Measurements from ENCODE around the gene TWIST2.

TWIST2 gene

DNA sequence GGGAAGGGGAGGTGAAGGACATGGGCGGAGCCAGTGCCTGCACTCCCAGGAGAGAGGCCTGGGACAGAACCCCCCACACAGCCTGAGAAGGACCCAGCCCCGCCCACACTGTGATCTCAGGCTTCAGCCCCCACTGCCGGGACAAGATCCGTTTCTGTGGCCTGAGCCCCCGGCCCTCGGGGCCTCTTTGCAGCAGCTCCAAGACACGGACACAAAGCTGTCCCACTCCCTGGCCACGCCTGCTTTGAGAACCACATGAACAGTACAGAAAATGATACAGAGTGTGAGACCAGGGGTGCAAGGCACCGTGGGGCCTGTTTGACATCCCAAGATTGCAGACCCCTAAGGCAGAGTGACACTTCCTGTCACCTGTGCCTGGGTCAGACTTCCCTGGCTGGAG lies 74.5 kb downstream of the TWIST2 start:
- no peak for DNase-seq

DNA sequence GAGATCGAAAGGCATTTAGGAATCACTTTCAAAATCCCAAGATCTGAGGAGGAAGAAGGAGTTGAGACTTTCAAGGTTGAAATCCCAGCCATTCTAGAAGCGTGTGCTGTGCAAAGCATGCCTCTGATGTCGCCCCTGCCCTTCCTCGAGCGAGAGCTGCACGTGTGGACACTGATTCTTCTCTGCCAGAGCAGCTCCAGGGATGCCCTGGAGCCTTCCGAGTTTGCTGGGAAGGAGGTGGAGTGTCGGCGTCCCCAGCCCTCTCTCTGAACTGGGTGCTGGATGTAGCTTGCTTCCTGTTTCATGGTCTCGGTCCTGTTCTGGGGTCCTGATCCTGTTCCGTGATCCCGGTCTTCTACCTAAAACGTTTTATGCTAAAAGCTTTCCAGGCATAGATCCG lies 76.1 kb downstream of the TWIST2 start:
- DNase-seq = no peak

DNA sequence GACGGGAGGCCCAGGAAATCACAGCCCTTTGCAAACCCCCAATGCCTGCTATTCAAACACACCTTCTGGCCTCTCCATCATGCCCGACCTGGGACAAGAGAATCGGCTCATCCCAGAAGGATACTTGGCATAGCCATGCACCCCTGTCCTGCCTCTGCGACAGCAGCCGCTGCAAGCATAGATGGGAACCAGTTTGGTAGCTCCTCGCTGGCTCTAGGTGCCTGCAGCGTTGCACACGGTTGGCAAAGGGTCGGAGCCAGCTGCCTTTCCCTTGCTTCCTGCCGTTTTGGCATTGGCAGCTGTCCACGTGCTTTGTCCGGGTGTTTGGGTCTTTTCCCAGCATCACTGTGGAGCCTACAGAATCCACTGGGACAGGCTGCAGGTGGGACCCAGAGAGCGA lies 76.9 kb downstream of the TWIST2 start:
- no peak for DNase-seq

DNA sequence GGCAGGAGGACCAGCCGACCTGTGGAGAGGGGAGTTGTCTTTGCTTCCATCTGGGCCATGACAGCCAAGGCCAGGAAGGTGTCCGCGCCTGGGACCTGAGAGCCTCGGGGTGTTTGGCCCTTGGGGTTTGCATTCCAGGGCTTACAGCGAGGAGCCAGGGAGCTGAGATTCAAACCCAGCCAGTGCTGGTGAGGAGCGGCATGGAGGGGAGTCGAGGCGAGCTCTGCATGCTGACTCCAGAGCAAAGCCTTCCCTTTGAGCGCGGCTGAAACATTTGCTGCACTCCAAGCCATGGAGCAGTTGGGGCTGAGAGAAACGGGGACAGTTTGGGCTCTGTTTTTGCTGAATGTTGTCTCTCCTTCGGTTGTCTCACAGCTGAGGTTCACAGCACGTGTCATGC lies 77.4 kb downstream of the TWIST2 start:
- DNase-seq = no peak

DNA sequence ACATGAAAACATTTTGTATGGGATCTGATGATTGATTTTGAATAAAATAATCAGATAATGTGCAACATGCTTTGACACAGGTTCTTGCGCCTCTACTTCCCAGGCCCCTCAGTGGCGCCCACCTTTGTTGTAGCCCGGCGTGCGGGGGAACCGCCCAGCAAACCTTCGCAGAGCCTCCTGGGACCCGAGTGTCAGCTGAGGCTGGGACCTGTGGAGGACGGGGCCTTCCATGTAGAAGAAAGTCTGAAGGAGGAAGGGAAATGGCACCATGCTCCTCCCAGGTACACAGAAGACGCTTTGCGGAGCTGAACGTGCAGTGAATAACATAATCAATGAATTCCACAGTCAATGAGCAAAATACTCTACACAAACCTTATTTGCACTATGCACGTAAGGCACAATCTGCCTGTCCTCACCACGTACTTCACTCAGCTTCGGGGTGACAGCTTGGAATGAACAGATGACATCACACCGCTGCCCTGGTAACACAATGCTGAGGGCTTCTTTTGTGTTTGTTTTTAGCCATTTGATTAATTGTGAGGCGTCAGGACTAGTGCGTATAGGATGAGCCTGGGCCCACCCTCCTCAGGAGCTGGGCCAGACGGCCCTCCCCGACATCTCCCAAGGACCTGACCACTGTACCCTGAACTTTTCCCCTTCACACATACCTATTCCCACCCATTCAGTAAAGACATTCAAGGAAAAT lies 78.1 kb downstream of the TWIST2 start:
- DNase-seq = no peak

DNA sequence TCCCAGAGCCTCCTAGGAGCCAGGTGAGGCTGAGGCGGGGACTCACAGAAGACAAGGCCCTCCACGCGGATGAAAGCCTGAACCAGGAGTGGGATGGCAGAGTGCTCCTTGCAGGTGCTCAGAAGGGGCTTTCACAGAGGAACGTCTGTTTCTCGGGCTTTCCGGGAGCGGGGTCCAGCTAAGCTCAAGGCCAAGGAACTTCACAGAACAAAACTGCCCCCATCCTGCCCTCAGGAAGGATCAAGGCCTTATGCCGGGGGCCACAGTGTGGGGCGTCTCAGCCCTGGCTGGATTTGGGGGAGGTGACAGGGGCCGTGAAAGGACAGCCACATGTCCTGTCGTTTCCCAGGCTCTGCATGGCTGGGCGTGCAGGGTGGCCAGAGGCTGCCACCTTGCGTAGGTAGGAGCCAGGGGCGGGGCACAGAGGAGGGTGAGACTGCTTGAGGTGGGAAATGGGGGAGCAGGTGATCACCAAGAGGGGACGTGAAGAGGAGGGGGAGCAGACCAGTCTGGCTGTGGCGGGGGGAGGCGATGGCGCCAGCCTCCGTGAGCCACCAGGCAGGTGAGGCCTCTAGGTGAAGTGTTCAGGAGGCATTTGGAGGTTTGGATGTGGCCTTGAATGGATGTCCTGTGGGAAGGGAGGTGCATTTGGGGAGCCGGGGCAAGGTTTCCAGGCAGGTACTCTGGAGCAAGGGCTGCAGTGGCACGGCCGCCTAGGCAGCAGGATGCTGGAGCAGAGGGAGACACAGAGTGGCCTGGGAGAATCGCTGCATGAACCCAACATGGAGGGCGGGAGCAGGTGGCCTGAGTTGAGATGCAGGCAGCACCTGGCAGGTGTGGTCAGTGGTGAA lies 79.1 kb downstream of the TWIST2 start:
- no peak for DNase-seq

DNA sequence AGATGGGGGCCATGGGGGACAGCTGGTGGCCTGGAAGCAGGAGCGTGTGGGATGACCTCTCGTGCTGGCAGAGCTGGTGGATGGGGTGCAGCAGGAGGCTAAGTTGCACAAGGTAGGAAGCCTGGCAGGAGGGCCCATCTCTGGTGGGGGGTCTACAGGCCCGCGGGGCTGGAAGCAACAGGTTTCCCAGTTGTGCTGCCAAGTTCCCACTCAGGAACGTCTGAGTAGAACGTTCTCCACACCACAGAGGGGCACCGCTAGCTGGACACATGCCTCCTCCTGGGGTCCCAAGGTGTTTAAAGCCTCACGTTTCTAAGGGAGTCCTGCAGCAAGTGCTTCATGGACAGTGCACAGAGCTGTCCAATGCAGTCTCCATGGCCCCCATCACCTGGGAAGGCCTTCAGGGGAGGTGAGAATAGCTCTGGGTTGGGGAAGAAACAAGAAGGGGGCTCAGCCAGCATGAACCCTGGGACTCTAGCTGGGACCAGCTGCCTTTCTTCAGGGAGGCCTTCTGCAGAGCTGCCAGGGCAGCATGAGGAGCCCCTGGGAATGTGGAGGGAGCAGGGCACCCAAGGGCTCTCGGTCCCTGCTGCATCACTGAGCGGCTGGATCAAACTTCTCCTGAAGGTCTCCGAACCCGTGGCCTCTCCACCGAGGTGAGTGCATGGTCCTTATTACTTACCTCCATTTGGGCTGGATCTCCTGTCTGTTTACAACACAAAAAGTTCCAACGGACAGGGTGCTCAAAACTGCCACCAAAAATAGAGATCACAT lies 80.0 kb downstream of the TWIST2 start:
- no peak for DNase-seq

DNA sequence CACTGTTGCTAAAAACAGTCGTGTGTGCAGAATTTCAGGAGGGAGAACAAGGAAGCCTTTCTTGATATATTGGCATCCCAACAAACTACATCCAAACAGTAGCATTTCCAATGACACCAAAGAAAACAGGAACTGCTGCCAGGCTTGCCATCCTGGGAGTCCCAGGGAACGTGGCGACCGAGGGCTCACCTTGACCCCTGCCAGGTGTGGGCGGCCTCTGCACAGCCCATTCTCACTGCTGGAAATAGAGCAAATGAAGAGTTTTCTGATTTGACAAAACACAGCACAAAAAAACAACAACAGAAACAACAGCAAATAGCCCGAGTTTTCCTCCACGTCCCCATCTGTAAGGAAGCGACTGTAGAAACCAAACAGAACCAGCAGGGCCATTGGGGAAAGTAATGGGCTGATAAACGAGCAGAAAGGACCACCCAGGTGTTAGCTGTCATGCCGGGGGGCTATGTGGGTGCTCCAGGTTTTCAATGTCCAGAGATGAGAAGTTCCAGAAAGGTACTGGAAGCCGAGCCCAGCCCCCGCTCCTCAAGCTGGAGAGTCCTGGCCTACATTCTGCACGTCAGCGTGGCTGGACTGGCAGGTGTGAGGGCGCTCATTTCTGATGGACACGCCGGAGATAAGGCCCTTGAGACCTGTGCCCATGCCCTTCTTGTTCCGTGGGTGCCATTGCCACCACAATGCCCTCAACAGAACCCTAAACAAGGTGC lies 80.8 kb downstream of the TWIST2 start:
- DNase-seq = no peak

DNA sequence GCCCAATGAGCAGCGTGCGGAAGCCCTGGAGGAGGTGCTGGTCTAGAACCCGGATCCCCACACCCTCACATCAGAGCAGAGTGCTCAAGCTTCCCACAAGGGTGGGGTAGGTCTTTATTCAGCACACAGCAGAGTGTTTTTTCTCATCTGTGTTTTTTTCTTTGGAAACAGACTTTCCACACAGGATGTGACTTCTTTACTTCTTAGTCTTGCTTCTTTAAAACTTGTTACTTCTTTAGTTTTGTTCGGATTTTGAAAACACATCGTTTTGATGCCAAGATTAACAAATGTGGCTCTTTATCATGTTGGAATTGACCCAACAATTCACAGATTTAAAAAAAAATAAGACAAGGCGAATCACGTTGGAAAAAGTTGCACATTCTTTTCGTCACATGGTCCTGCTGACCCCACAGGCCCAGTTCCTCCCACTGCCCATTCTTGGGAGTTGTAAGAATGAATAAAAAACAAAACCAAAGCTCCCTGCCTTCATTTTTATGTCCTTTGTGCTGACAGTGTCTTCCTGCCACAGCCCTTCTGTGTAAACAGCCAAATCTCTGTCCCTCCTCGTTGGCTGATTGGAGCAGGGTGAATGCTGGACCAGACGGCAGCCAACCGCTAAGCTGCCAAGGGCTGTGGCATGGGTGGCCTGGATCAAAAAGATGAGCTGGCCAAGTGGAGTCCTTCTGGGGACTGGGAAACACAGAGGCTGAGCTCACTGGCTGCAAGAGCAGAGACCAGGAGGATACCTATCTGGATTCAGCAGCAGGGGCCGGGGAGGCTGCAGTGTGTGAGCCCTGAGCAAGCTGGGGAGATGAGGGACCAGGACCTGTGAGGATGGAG lies 81.6 kb downstream of the TWIST2 start:
- no peak for DNase-seq

DNA sequence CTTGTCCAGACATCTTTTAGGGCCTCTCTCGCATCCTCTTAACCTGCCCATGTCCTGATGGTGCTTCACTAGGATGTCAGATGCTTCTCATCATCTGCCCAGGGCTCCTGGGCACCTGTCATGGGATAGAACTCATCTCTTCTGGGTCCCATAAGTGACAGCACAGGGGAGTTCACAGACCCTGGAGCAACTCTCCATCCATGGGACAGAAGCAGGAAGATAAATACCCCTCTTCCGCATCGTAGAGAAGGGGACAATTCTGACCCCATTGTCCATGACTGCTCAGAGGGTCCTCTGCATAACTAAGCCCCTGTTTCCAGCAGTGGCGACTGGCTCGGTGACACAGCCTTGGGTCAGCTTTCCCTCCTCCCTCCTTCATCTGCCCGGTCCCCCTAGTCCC lies 82.3 kb downstream of the TWIST2 start:
- DNase-seq = no peak

DNA sequence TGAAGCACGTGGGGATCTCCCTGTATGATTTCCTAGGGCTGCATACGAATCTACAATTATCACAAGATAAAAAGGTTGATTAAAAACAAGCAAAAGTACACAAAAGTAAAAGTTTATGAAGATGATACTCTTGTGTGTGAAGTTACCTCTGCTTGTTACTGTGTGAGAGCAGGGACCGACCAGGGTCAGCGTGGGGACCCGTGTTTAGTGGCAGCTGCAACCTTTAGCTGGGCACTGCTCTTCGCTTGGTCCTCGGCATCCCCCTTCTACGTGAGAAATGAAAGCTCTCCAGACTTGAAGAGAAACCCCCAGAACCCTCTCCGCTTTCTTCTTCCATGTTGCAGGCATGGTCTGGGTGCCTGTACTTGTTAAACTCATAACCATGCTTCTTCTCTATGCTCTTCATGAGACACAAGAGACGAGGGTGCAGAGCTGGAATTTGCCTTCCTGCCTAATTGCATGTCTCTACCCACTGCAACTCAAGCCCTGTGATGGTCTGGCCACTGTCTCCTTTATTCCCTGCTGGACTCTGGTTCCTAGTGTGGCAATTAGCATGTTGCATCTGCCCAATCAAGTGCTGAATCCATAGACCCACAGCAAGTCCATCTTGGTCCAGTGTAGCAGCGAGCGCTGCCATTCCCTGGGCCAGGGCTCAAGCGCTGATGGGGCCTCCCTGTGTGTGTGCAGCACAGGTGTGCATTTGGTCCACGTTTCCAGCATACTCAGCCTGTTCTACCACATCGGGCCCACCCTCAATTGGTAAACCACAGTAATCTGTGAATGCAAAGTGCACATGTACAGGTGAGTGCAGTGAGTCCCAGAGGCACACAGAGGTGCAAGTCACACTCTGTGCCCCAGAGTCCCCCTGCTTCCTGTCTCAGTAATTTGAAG lies 88.5 kb downstream of the TWIST2 start:
- no peak for DNase-seq

DNA sequence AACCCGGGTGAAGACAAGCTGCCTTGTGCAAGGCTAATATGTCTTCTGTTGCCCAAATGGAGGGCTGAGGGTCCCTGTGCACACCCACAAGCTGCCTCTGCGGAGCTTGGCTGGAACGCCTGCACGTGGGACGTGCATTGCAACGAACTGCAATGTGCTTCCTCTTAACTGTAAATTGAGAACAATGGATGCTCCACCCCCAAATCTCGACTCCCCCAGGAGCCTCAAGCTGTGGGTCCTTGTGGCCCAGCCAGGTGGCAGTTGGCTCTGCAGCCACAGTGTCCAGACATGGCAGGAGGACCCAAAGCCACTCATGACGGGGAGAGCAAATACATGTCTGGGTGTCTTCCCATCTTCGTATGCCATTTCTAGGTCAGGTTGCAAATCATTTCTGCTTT lies 90.1 kb downstream of the TWIST2 start:
- no peak for DNase-seq

DNA sequence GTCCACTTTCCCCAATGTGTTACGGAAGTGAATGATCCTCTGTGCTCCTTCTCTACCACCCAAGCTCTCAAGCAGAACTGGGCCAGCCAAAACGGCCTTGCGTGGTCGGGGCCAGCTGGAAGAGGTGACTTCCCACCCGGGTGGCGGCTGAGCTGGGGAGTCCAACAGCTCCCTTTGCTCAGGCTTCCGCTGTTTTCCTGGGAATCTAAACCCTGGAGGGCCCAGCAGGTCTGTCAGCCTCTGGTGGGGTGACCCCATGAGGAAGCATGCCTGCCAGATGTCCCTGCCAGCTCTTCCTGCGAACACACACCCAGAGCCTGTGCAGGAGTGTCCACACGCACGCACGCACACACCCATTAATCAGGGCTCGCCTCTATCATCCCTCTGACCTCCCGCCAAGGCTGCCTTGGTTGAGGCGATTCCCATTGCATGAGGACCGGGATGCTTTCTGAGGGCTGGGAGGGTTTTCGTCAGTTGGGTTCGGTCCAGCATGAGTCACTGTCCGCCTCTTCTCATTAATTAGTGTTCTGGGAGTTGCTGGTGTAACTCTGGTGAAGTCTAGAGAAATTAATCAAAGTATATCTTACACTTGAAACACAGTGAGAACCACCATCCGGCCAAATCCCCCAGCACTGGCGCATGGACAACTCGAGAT lies 90.6 kb downstream of the TWIST2 start:
- no peak for DNase-seq

DNA sequence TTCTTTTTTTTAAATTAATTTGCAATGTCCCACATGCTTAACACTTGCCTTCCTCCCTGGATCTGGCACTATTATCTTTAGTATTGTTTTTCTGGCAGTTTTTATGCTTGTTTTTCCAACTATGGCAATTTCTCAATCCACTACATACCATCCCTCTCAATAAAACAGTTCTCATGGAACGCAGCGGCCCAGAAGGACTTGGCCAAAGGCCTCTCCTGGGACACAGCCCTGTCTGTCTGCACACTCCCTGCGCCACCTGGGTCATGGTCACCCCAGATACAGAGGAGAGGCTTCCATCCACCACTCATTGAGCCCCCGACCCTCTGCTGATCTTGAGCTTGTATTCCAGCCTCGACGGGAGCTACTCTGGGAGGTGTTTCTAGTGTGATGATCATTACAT lies 91.2 kb downstream of the TWIST2 start:
- no peak for DNase-seq

DNA sequence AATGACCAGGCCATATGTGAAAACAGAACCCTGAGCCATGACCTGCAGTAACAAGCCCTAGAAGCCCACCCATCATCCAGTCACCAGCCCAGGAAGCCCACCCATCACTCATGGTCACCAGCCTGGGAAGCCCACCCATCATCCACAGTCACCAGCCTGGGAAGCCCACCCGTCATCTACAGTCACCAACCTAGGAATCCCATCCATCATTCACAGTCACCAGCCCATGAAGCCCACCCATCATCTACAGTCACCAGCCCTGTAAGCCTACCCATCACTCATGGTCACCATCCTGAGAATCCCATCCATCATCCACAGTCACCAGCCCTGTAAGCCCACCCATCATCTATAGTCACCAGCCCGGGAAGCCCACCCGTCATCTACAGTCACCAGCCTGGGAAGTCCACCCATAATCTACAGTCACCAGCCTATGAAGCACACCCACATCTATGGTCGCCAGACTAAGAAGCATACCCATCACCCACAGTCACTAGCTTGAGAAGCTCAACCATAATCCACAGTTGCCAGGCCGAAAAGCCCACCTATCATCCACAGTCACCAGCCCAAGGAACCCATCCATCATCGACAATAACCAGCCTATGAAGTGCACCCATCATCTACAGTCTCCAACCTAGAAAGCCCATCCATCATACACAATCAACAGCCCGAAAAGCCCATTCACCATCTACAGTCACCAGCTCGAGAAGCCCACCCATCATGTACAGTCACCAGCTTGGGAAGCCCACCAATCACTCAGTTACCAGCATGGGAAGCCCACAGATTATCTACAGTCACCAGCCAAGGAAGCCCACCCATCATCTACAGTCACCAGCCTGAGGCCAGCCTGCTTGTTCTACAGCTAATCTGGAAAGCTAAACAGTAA lies 91.9 kb downstream of the TWIST2 start:
- no peak for DNase-seq

DNA sequence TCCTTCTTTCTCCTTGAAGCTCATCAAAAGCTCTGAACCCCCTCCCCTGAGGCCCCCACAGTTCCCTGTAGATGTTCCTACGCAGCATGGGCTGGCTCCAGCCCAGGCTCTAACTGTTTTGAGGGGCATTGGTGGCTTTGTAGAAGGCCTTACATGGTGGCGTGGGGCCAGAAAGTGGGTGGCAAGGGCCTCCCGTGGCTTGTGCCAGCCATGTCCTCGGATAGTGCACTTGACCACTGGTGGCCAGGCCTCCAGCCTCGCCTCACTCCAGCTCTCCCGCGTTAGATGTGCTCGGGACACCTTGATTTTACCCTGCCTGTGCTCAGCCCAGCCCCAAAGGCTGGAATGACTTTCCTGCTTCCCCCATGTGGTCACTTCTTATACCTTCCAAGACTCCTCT lies 92.9 kb downstream of the TWIST2 start:
- DNase-seq = no peak

DNA sequence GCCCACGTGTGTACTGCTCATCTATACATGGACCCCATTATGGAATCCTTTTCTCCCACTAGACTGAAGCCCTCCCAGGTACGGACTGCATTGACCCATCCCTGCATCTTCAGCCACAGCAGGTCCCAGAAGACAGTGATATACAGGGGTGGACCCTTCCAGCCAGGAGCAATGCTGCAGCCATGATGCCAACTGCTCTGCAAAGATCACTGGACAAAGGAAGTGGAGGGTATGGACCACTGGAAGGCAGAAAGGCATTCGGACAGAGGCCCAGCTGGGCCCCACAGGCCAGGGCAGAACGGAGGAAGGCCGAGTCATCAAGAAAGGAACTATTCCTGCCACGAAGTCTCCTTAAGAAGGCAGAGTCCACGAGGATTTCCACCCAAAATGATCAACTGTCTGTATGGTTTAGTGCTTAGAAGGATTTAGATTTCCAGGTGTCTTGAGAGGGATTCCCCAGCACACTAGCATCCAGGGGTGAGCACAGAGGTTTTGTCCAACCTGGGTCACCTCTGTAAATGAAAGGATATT lies 93.4 kb downstream of the TWIST2 start:
- DNase-seq = no peak

DNA sequence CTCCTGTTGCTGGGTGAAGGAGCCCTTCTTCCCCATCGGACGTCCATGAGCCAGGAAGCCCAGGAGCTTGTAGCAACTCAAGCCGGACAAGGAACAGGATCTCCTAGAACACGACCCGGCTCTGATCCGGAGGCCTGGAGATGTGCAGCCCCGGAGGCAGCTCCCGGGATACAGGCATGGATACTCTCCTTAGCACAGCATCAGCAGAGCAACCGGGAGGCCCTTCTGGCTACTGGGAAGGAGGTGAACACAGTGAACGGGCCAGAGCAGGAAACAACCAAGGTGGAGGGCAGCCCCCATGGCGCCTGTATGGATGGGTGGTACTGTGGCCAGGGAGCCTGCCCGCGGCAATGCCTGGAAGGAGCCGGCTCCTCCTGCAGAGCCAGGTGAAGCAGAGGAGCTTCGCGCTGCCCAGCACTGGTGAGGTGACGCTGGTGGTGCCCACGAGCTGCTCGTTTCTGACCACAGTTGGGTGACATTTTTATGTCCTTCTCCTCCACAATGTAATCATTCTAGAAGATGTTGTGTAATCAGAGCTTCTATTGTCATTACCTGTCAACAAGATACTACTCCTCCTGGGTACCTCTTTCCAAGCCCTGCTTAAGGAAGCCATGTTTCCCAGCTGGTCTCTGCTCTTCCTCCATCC lies 94.3 kb downstream of the TWIST2 start:
- no peak for DNase-seq
